Non-pigmented ciliary epithelial cell (primary cell): ENCODE data around the gene GPN2.

Source experiments
- DNase-seq: peaks from one replicate; pipeline ENCODE4 v3.0.0-alpha.2; 2010; ENCODE audit warnings: low read depth

The GPN2 gene

GRCh38 chr1:26831546-26832248 is 58.4 kb downstream of the GPN2 start:
- no peak for DNase-seq

- no peak for DNase-seq
These were observed 59.0 kb downstream of the GPN2 start for GRCh38 chr1:26831059-26831458.

- DNase-seq = no peak
These were observed 60.7 kb downstream of the GPN2 start for GRCh38 chr1:26829184-26829911.

DNA sequence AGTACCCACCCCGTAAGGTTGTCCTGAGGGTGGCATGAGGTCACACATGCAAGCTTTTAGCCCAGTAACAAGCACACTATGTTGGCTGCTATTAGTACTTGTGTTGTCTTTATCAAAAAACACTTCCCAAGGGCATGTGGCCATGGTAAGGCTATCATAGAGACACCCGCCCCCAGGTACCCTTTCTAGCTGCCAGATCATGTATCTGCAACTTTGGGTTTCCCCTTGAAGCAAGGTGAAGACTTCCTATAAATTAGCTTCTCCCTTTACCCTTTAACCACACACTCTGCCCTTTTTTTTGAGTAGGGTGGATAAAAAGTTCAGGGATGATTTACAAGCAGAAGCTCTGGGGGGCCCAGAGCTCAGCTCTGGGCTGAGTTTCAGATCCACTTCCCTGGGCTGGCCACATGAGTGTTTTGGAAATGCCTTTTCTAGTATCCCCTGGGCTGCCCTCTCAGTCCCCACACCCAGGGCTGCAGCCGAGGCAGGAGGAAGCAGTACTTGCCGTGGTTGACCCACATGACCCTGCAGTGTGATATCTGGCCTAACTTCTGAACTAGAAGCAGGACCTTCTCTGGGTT is 61.6 kb downstream of the GPN2 start:
- no peak for DNase-seq

DNA sequence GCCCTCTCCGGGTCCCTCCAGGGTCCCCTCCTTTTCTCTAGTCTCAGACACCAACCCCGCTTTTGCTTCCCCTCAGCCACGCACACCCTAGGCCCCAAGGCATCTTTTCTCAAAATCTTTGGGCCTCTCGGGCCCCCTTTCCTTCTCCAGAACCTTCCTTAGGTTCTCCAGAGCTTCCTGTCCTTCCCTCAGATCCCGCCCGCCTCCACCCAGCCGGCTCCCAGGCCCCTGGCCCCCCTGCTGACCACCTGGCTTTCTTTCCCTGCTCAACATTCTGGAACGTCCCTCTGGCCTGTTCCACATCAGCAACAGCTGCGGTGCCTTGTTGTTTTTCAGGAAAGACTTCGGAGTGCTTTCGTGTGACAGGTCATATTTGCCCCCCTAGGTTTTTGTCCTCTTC is 62.4 kb downstream of the GPN2 start:
- DNase-seq = no peak

DNA sequence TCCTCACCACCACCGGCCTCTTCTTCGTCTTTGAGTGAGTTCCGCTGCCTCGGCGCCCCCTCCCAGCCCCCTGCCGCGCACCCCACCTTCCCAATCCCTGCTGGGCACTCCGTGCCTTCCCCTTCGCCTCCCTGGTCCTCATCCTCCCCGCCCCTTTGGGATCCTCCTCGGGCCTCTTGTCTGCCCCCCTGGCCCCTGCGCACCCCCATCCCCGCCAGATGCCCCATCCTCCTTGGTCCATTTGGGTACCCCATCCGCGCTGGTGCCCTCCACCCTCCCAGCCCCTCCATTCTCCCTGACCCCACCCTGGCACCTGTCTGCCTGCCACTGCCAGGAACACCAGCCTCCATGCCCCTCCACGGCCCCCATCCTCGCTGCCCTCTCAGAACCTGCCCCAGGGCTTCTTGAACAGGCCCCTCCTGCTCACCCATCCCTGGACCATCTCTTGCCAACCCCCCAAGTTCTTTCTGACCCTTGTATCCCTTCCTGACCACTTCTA is 62.9 kb downstream of the GPN2 start:
- no peak for DNase-seq

DNA sequence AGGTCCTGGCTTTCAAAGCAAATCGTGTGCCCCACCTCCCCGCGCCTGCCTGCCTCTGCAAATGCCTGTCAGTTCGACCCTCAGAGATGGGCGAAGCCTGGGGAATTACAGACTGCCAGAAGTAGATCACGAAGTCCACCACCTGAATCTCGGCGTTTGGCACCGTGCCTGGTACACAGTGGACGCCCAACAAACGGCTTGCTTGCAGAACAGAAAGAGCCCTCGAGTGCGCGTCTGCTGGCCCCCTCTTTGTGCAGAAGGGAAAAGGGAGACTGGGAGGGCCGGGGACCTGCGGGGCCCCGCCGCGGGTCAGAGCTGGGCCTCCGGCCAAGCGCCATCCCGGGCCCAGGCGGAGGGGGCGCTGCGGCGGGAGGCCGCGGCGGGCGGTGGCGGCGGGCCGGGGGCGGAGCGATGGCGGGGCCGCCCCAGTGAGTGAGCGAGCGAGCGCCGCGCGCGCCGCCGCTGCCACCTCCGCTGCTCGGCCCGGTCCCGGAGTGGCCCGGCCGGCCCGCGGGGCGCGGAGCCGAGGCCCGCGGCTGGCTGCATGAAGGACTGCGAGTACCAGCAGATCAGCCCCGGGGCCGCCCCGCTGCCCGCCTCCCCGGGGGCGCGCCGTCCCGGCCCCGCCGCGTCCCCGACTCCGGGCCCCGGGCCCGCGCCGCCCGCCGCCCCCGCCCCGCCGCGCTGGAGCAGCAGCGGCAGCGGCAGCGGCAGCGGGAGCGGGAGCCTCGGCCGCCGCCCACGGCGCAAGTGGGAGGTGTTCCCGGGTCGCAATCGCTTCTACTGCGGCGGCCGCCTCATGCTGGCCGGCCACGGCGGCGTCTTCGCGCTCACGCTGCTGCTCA is 63.6 kb downstream of the GPN2 start, which contains the start of gene ZDHHC18:
TSS of gene ZDHHC18 (plus strand) at position 428 of the 845 bp plus-strand sequence. CDS start at position 545, 117 bp downstream.
- no peak for DNase-seq
